GM21529 (cell line): ENCODE data around the gene LAMC2.

Experiments
- ATAC-seq: cut with Tn5 transposase; IDR thresholded peaks from one replicate; pipeline ENCODE4 v1.9.1; 2021; ENCODE audit not compliant: unreplicated experiment

The LAMC2 gene

DNA sequence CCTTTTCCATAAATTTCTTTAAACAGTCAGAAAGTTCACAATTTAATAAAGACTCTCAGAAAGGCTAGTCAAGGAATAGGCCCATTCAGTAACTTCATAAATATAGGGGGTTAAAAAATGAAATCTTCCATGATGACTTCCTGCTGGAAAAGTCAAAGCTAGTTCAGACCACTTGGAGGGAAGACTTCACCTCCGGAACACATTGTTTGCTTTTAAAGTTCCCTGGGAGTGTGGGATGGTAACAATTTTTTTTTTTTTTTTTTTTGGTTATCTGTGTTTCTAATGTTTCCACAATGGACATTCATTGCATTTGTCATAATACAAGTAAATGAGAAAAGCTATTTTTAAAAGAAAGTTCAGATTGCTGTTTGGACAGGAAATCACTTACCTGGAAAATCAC is 18.4 kb upstream of the LAMC2 start:
- ATAC-seq = no peak

DNA sequence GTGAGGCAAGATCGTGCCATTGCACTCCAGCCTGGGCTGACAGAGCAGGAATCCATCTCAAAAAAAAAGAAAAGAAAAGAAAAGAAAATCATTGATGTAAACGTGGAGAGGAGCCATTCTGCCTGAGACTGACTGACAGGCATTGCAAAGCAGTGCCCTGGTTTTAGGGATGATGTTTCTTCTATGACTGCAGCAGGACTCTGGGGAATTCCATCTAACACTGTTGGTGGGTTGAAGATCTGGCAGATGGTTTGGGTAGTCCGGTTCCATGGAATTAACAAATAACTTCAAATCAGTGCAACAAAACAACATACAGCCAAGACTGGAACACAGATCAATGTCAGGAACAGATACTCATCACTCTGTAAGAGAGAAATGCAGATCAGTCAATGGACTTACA is 17.8 kb upstream of the LAMC2 start:
- ATAC-seq = no peak

DNA sequence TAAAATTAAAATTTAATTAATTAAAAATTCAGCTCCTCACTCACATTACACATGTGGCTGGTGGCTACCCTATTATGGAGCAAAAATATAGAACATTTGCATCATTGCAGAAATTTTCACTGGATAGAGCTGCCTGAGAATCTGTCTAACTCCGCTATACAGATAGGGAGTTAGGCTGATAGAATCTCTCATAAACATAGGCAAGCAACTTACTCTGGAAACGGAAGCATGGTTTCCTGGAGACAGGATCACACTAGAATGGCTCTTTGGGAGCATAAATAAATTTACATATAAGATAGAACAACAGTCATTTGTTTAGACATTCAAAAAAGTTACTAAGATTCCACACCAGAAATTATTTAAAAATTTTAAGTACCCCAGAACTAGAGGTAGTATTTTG is 12.2 kb upstream of the LAMC2 start:
- no peak for ATAC-seq

DNA sequence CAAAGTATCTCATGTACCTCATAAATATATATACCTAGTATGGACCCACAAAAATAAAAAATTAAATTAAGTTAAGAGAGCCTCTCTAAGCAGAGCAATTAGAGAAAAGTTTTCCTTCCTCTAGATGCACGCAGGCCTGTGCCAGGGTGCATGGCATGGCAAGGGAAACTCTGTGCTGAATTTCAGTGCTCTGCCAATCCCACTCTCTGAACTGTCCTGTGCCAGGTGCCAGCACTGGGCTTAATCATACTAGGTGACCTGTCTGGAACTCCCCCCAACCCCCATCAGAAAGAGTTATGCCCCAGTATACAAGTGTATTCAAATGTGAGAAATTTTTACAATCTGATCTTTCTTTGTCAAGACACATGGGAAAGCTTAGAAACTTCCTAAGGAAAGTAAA is 10.4 kb upstream of the LAMC2 start:
- ATAC-seq = no peak

DNA sequence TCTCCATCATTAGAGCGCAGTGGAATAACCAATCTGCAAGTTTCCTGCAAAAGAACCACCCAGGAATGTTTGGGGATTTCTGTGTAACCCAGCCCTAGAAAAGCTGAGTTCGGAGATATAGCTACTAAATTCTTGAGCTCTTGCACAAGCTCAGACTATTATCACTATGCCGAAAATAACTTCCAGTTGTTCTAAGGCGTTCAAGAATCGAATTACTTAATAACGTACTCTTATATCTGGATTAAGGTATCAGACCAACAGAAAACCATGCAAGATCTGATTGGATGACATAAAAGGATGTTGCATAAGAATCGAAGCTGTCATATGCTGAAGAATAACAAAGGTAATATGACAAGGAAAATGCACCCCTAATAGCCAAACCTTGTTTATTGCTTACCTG is 7.5 kb upstream of the LAMC2 start:
- no peak for ATAC-seq

DNA sequence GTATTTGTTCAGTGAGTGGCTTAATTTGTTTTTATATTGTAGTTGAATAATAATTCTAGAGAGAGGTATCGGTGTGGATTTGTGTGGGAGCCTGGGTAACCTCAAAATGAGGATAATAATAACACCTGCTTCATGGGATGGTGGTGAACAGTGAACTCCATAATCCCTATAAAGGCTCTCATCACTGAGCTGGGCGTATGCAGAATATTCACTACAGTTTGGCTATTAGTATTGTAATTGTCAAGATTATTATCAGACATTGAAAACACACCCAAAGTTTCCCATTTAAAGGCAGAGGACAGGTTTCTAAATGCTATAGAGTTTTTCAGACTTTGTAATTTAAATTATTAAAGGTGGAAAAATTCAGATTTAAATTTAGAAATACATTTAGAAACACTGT is 7.0 kb upstream of the LAMC2 start:
- no peak for ATAC-seq

DNA sequence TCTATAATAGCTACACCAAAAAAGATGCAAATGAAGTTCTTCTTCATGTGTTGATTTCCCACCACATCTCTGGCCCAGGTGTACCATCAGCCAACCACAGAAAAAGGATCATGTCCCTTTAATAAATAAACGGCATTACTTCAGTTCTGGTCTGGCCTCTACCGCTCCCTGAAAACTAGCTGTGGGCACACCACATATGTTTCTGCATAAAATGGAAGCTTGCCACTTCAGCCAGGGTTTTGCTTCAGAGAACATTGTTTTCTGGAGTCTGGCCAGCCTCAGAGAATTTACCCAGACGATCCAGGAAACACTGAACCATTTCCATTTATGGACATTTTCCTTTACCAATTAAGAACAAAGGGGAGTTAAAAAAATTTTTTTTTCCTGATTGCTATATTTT is 5.8 kb upstream of the LAMC2 start:
- ATAC-seq = no peak

DNA sequence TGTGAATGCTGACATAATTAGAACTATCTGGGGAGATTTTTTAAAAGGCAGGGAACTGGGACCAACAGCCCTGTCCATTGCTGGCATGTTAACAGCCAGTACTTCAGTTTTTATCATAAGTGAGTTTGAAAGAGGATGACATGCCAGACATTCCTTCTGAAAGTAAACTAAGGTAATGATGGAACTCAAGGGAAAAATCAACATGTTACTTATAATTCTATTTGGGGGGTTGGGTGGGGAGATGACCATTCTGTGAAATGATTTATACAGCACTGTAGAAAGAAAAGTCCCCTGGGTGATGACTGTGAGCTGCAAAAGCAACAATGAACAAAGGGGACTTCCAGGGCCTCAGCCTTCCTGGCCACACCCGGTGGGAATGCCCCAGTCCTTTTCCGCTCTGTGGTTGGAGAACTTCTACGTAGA is 5.4 kb upstream of the LAMC2 start:
- ATAC-seq = peak; percentile 85

DNA sequence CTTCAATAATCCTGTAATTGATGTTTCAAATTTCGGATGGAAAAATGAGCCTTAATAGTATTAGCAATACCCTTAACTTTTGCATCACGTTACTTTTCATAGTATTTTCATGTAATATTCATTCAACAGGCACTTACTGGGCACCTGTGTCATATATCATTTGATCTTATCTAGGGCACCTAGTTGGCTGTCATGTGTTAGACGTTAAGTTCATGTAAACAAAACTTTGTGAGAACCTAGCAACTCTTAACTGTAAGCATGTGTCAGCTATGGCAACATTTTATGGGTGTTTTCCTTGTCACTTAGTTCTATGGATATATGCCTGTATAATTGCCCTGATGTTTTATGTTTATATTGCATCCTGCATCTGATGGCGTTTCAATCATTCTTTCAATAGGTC is 777 bp downstream of the LAMC2 start:
- no peak for ATAC-seq

DNA sequence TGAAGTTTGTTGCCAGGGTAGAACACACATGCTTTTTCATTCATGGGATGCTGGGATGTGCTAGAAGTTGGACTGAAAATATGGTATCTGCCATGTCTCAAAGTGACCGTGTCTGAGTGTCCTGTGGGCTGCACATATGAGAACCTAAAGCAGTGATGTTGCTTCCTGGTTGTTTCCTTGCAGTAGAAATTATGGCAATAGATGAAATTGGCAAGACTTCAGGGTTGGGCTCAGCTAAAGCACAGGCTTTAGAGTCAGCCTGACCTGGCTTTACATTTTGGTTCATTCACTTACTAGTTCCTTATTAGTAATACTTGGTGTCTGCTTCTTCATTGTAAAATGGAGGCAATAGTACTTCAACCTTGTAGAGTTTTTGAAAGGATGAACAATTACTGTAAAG is 2.2 kb downstream of the LAMC2 start:
- ATAC-seq = no peak

DNA sequence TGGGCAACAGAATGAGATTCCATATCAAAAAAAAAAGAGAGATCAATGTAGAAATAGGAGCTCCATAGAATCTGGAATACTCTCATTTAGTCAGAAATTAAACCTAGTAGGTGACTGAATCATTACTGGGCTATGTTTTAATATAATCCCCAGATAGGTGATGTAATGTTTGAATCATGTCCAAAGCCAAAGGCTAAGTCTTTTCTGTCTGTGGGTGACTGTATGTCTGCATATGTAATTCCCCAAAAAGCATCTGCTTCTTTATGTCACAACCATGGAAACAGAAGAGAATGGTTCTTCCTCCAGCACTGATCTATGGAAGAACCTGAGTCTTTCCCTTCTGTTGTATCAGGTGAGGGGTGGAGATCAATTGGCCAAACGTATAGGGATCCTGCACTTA is 5.8 kb downstream of the LAMC2 start:
- no peak for ATAC-seq

DNA sequence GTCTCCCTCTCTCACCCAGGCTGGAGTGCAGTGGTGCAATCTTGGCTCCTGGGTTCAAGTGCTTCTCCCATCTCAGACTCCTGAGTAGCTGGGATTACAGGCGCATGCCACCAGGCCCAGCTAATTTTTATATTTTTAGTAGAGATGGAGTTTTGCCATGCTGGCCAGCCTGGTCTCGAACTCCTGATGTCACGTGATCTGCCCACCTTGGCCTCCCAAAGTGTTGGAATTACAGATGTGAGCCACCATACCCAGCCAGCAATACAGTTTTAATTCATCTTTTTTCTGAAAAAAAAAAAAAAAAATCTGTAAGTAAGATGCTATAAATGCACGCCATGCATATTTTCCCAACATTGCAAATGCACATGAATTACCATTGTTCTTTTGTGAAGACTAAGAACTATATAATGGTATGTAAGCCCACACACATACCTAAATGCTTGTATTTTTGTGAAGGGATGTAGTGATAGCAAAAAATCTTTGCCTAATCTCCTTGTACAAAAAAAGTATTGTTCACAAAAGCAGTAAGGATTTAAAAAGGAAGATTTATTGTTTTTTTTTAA is 8.0 kb downstream of the LAMC2 start:
- ATAC-seq = no peak

DNA sequence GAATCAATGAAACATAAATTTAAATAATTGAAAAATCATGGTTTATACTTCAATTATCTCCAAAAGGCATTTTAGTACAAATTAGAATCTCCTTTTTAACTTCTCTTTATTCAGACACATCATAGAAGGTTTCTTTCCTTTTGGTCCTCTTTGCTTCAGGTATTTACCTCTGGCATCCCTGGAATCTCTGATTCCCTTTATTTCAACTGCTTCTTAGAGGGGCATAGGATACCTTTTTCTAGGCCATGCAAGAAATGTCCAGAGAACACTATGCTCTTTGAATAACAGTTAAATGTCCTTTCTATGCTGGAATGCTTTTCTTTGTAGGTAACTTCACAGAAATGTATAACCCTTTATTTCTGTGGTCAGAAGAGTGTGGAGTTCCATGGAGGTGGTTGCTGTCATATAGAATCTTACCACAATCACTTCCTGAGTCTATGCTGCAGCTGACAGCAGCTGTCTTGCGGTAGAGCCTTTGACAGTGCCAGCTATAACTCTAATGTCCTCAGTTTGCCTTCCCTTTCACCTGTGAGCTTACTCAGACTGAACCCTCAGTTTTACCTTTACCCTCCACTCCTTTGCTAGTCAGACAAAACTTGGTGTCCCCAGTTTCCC is 8.6 kb downstream of the LAMC2 start:
- ATAC-seq = peak; percentile 97

DNA sequence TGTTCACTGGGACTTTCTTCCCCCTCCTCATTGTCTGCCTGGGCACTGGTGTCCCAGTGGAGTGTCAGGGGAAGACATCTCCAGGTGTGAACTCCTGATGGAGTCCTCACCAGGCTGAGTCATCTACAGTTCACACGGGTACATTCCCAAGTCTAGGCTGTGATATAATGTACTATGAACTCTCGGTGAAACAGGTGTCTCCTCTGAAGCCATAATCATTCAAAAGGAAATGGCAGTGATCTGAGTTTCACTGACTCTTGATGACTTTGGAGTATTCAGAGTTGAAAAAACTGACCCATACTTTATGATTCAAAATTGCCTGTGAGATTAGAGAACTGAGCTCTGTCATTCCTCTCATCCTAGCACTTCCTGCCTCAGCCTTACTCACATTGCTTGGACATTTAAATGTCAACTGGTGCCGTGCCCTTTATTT is 9.1 kb downstream of the LAMC2 start:
- peak; percentile 50 for ATAC-seq

DNA sequence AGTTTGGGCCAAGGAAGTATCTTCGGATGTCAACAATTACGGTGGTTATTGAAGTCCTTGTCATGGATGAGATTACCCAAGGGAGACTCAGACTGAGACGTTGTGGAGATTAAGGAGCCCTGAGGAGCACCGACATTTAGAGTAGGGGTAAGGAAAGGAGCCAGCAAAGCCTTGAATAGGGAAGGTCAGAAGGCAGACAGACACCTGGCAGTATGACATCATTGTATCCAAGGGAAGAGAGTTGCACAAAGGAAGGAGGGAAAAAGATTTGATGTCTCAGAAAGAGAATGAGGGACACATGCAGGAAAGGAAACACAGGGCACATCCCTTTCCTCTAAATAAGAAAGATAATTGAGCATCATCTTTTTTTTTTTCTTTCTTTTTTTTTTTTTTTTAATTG is 11.7 kb downstream of the LAMC2 start:
- no peak for ATAC-seq

DNA sequence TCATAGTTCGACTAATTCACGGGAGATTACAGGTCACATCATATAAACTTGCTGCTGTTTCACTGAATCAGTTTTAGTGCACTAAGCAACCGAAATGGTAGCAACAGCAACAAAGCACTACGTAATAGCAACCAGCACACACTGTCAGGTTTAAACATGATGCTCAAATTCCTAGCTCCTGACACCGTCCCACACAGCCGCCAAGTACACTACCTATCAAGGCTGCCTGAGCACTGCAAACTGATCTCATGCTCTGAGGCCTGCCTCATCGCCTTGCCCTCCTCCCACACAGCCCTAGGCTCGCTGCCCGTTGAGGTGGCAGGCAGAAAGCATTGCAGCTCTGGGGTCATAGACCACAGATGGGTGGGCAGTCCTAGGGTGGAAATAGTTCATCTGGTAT is 12.4 kb downstream of the LAMC2 start:
- ATAC-seq = no peak

DNA sequence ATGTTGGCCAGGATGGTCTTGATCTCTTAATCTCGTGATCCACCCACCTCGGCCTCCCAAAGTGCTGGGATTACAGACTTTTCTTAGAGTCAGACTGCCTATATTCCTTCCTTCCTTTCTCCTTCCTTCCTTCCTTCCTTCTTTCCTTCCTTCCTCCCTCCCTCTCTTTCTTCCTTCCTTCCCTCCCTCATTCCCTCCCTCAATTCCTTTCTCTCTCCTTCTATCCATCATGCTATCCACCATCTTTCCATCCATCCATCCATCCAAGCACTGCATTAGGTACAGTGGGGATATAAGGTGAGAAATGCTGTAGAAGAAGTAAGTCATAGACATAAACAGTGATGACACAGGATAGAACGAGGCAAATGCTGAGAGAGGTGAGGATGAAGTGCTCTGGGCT is 13.2 kb downstream of the LAMC2 start:
- ATAC-seq = no peak

DNA sequence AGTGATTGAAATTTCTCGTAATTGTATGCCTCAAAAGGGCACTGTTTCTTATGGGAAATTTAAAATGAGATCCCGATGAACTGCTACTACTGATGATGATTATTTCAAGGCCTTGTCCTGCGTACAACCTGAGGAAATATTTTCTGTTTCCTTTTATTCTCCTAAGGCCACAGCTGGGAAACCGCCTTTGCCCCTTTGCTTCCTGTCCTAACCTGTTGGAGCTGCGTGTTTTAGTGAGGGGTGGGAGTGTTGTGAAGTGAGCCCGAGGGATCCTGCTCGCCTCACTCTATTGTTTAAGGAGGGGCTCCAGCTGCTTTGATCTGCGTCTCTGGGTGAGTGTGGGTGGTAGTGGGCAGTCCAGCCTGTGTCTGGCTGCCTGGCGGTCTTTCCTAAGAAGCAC is 14.4 kb downstream of the LAMC2 start:
- ATAC-seq = no peak

DNA sequence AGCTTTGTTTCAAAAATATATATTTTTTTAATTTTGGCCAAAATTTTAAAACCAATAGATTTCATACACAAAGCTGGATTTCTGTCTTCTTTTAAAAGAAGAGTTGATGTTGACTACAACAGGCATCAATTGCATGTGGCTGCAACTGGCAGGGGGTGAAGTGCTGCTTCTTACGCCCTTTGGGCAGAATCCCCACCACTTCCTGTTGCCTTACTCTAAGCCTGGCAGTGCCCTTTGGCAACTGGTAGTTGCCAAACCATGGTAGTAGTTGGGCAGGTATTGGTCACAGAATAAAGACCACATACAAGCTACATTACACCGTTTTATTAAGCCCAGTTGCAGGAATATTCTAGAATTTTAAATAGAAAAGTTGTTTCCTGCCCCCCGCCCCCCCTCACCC is 17.0 kb downstream of the LAMC2 start:
- ATAC-seq = no peak

DNA sequence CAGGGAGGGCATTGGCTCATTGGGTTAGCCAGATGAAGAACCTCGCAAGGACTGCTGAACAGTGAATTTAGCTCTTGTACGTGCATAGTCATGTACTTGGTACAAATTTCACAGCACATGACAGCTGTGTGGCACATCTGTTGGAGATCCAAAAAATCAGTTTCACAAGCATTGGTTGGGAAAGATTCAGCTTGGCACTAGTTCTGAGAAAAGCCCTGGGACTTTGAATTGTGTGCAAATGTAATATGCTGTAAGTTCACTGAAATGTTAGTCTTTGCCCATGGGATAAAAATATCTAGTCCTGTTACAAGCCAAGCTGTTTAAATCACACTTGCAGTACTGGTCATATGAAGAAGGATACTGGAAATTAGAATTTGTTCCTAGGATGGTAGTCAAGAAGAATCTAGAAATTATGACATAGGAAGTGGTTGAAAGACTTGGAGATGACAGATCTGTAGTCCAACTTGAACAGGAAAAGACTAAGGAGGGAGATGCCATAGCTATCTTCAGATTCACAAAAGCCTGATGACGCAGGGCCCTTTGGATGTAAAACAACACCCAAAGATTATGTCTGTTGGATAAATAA is 19.2 kb downstream of the LAMC2 start:
- ATAC-seq = no peak

DNA sequence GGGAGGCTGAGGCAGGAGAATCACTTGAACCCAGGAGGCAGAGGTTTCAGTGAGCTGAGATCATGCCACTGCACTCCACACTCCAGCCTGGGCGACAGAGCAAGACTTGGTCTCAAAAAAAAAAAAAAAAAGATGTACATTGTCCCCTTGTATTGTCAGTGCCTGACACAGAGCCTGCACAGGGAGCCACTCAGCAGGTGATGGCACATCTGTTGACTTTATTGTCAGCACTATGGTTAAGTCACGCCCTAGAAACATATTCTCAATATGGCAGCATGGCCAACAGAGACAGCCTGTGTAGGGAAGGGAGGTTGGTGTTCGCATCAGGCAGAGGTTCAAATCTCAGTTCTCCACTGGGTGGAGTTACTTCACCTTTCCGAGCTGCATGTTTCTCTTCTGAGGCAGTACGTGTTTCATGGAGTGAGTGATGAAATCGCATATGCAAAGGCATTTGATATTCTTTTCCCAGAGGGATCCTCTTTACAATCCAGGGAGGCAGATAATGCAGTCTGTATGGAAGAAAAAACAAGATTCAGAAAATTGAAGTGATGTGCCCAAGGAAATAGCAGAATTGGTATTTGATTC is 20.6 kb downstream of the LAMC2 start:
- ATAC-seq = no peak

DNA sequence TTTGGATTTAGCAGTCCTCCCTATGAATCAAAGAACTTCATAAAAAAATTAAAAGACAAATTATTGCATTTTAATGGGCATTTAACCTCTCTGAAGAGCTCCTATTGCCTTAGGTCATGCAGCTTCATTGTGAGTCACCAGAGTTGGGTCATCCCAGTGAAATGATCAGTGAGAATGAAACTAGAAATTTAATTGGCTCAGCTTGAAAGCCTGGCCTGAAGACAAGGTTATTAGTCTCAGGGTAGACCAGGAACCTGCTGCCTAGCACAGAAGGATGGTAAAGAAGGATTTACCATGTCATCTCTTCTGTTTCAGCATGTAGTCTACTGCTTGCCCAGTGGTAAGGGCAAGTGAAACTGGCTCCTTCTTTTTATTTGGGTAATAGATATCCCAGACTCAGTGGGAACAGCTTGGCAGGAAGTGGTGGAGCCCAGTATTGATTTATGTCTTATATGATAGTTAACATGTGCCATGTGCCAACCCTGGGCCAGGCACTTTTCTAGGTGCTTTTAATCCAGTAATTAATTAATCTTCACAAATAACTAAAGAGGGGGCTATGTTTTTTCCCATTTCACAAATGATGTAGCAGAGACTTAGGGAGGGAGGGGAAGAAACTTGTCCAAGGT is 23.6 kb downstream of the LAMC2 start:
- peak; percentile 72 for ATAC-seq
